ENCODE data around the gene MAGI2.

Gene MAGI2

DNA sequence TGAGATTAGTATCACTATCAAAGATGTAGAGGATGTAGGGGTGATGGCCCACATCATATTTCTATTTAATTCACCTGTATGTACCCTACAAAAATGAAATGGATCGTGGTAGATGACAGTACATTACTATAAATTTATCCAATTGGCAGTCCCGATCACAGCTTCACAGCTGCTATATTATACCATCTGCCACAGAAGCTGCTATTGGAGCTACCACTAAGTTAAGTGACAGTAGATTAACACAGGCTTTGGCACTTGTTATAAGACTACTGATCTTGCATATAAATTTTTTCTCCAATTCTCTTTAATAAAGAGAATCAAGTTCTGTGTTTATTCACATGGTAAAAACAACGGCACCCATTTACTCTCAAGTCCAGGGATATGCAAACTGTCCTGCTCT lies 24.9 kb upstream of the MAGI2 start:
- TF ChIP-seq, protein P1, sequence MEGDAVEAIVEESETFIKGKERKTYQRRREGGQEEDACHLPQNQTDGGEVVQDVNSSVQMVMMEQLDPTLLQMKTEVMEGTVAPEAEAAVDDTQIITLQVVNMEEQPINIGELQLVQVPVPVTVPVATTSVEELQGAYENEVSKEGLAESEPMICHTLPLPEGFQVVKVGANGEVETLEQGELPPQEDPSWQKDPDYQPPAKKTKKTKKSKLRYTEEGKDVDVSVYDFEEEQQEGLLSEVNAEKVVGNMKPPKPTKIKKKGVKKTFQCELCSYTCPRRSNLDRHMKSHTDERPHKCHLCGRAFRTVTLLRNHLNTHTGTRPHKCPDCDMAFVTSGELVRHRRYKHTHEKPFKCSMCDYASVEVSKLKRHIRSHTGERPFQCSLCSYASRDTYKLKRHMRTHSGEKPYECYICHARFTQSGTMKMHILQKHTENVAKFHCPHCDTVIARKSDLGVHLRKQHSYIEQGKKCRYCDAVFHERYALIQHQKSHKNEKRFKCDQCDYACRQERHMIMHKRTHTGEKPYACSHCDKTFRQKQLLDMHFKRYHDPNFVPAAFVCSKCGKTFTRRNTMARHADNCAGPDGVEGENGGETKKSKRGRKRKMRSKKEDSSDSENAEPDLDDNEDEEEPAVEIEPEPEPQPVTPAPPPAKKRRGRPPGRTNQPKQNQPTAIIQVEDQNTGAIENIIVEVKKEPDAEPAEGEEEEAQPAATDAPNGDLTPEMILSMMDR (conservative IDR thresholded peaks at IDR 0.05) = no peak
- H3K27ac ChIP-seq = no peak overlapping the region

DNA sequence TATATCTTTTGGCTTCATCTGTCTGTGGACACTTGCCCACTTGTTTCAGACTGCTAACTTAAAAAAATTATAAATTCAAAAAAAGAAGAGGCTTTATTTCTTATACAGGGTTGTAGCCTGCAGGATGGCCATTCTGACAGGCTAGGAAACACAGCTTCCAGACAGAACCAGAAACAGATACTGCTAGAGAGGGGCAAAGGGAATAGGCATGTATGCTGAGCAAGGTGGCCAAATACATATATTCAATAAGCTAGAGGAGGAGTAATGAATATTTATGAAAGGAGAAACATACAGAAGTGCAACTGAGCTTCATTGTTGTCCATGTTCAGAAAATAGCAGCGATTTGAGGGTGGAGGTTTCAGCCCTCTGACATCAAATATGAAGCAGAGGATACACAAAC lies 22.0 kb upstream of the MAGI2 start:
- TF ChIP-seq, protein P1 (conservative IDR thresholded peaks at IDR 0.05) = no peak
- no peak overlapping the region for H3K27ac ChIP-seq

DNA sequence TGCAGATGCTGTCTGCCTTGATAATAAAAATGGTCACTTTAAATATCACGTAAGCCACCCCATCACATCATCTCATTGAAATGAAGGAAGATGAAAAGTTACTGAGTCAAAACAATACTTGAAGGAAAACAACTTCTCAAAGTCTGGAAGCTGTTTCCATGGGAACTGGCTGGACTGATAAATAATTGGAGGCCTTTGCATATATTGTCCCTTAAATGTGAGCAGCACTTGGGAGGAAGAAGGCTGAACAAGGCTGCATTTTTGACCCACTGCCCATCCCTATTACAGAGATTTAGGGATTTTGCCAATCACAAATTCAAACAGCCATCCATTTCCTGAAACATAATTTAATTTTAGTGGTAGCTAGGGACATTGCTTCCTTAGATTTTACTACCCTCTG lies 18.2 kb upstream of the MAGI2 start:
- no peak overlapping the region for H3K27ac ChIP-seq
- TF ChIP-seq, protein P1 (conservative IDR thresholded peaks at IDR 0.05) = no peak

DNA sequence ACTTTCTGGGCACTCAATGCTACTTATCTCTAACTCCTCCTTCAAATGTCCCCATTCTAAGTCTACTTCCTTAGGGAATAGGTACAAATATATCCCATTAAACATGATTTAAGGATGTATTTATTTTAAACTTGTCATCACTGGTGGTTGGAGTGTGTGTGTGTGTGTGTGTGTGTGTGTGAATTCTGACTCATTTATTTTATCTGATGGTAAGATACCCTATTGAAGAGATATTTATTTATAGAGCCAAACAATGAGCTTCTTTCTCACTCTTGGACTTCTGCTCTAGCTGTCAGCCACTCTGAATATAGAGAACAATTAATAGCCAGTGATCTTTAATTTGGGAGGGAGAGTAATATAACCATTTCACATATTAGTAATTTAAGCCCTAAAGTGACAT lies 17.8 kb upstream of the MAGI2 start:
- TF ChIP-seq, protein P1 (conservative IDR thresholded peaks at IDR 0.05) = no peak
- no peak overlapping the region for H3K27ac ChIP-seq

DNA sequence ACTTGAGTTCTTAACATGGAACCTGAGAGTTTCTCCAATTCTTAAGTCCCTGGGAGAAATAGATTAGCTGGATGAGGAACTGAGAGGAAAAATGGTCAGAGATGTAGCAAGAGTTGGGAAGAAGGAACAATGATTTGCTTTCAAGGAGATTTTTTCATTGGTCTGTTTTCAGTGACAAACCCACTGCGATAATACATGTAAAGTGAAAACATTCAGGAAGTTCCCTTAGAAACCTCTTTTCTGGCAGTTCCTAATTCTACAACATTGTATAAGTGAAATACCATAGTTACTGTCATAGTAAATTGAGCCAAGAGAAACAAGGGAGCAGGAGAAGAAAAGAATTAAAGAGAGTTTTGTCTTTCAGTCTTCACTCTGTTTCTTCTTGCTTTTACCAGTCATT lies 12.1 kb upstream of the MAGI2 start:
- TF ChIP-seq, protein P1 (conservative IDR thresholded peaks at IDR 0.05) = no peak
- no peak overlapping the region for H3K27ac ChIP-seq

DNA sequence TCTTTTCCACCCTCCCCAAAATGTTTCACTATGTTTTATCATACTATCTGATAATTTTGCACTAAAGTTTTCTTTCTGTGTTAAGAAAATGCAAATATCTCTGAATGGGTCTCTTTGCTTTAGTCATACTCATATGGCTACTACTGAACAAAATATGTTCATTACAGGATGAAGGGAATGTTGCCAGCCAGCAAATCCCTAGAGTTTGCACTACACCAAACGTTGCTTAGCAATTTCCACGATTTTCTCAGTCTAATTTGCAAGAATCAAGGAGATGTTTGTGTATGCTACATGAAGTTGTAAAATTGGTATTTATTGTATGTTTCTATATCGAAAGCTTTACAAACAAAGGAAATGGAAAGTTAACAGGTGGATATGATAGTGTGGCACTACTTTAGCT lies 10.6 kb upstream of the MAGI2 start:
- H3K27ac ChIP-seq = no peak overlapping the region
- TF ChIP-seq, protein P1 (conservative IDR thresholded peaks at IDR 0.05) = no peak

DNA sequence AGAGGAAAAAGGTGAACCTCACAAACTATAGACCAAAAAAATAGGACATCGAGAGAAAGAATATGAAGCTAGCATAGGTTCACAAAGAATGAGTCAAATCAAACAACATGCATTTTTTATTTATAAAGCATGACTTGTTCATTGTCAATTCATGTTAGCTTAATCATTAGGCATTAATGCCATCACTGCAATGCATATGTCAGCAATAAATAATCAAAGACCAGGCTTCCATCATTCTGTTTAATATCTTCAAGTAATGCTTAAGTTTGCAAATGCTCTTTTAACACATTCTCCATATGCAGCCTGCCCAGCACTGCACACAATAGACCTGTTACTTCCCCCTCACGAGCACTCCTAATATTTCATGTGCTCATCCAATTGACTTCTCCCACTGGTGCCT lies 8.9 kb upstream of the MAGI2 start:
- no peak overlapping the region for H3K27ac ChIP-seq
- TF ChIP-seq, protein P1 (conservative IDR thresholded peaks at IDR 0.05) = no peak

DNA sequence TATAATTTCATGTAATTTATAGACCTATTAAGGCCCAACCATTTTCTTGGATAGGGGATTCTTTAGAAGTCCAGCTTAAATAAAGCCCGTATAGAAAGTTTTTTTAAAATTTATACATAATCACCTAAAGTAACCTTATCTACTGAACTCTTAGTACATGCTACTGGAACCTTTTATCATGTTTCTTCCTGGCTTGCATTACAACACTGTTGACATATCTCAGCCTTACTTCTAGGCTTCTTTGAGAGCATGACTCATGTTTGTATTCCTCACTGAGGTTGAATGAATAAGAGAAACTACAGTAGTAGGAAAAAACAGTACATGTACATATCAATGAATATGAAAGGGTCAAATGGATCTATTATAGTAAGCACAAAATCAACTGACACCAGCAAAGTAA lies 8.2 kb upstream of the MAGI2 start:
- no peak overlapping the region for H3K27ac ChIP-seq
- TF ChIP-seq, protein P1 (conservative IDR thresholded peaks at IDR 0.05) = no peak
